HepG2 (cell line): ENCODE data around the gene ZC3H8. TPM values are rescaled to one million over a fixed set of nuclear protein-coding genes. Genes with fewer than 3 reads are reported as not detected.

Experiments
- ATAC-seq: fragments of 200-7000 bp; cut with Tn5 transposase; 3 replicates; pipeline ENCODE4 v1.9.1; 2020; ENCODE audit warnings: mild to moderate bottlenecking, moderate library complexity
- BruUV-seq: library from RNA; stranded (reverse); fragments of 400-500 nt; replicated peaks from 2 replicates; lab custom pipeline; 2021; lab: Mats Ljungman, UMichigan
- CTCF ChIA-PET: fragments of 300-600 bp; formaldehyde crosslinking; extraction: SDS; loops from one replicate; lab custom pipeline; 2021; ENCODE audit warnings: low total read pairs, inconsistent platforms, low intra/inter-chr PET ratio; lab: Yijun Ruan, JAX
- POLR2A ChIA-PET: fragments of 350-600 bp; sonication (Branson Sonifier 250); formaldehyde crosslinking; loops from one replicate; lab custom pipeline; 2020; ENCODE audit warnings: antibody characterized with exemption, inconsistent platforms; lab: Yijun Ruan, JAX
- DNase-seq: peaks from one replicate; pipeline ENCODE4 v3.0.0-alpha.2; 2015; ENCODE audit warnings: low spot score
- FAIRE-seq: peaks from 3 replicates; lab custom pipeline; 2011; peaks lifted over from hg19 to GRCh38; lab: Jason Lieb, UNC
- H2AFZ ChIP-seq: one replicate; pipeline ENCODE4 v1.6.1; 2011; ENCODE audit warnings: low read length, inconsistent platforms
- H3K27ac ChIP-seq: fragments of 300-600 bp; 3 replicates; pipeline ENCODE4 v1.8.0; 2011; ENCODE audit warnings: mixed run types, mild to moderate bottlenecking, mixed read lengths, low read length, inconsistent platforms; ENCODE audit not compliant: insufficient read depth; ENCODE audit errors: extremely low read length
- H3K27me3 ChIP-seq, 2 experiments: fragments of 200-600 bp in 1 of 2; 2 replicates in 1 of 2; 3 replicates in 1 of 2; pipeline versions ENCODE4 v1.6.0 to v1.8.0; 2011; ENCODE audit warnings: low read length in 2 of 2, mild to moderate bottlenecking in 2 of 2, moderate library complexity in 2 of 2, inconsistent platforms in 1 of 2; ENCODE audit not compliant: insufficient read depth in 2 of 2, control insufficient read depth in 1 of 2
- H3K36me3 ChIP-seq, 2 experiments: fragments of 200-600 bp in 1 of 2; replicated peaks in 1 of 2; 2 replicates in 1 of 2; 3 replicates in 1 of 2; pipeline versions ENCODE4 v1.5.1 to v1.8.0; 2011; ENCODE audit warnings: low read length in 2 of 2, inconsistent platforms in 1 of 2; ENCODE audit not compliant: insufficient read depth in 2 of 2, control insufficient read depth in 1 of 2
- H3K4me1 ChIP-seq: 2 replicates; pipeline ENCODE4 v1.5.1; 2012; ENCODE audit warnings: low read length, inconsistent platforms; ENCODE audit not compliant: insufficient read depth
- H3K4me2 ChIP-seq: 2 replicates; pipeline ENCODE4 v1.6.0; 2011; ENCODE audit warnings: low read depth, low read length, inconsistent platforms
- H3K4me3 ChIP-seq, 3 experiments: fragments of 200-600 bp in 1 of 3; sonication (generic), shearing (Covaris generic) in 1 of 3; replicated peaks in 1 of 3; 2 replicates each; pipeline ENCODE4 v1.5.1; 2011 to 2016; ENCODE audit warnings: low read length in 3 of 3, inconsistent platforms in 2 of 3, low read depth in 2 of 3, mild to moderate bottlenecking in 2 of 3, control low read depth in 1 of 3, mixed read lengths in 1 of 3; ENCODE audit not compliant: insufficient read depth in 1 of 3
- H3K79me2 ChIP-seq: one replicate; pipeline ENCODE4 v1.6.1; 2011; ENCODE audit warnings: low read length, inconsistent platforms; ENCODE audit not compliant: insufficient read depth
- H3K9ac ChIP-seq: 2 replicates; pipeline ENCODE4 v1.6.0; 2011; ENCODE audit warnings: mild to moderate bottlenecking, low read depth, low read length, inconsistent platforms; ENCODE audit not compliant: insufficient read depth
- H3K9me3 ChIP-seq: 2 replicates; pipeline ENCODE4 v1.5.1; 2012; ENCODE audit warnings: mild to moderate bottlenecking, low read length
- H4K20me1 ChIP-seq: 2 replicates; pipeline ENCODE4 v1.6.0; 2011; ENCODE audit warnings: inconsistent platforms, mild to moderate bottlenecking, low read length, moderate library complexity; ENCODE audit not compliant: insufficient read depth
- ARNT ChIP-seq: fragments of 450-650 bp; IDR thresholded peaks from 2 replicates; pipeline ENCODE4 v1.6.1; 2017
- ATF4 ChIP-seq, 2 experiments: fragments of 450-650 bp in 1 of 2; sonication (generic) in 1 of 2; formaldehyde crosslinking; IDR thresholded peaks; 2 replicates each; pipeline versions ENCODE4 v1.5.0 to v1.8.0; 2020 to 2022; ENCODE audit warnings: mild to moderate bottlenecking in 1 of 2, missing genetic modification reagents in 1 of 2
- CCDC6 ChIP-seq: sonication (generic); formaldehyde crosslinking; IDR thresholded peaks from 2 replicates; pipeline ENCODE4 v1.8.1; 2022; ENCODE audit warnings: mild to moderate bottlenecking, missing genetic modification reagents, moderate library complexity
- EED ChIP-seq: sonication (generic); formaldehyde crosslinking; IDR thresholded peaks from 2 replicates; pipeline ENCODE4 v1.5.0; 2020; ENCODE audit warnings: mild to moderate bottlenecking, missing genetic modification reagents
- MTF1 ChIP-seq: sonication (generic); formaldehyde crosslinking; IDR thresholded peaks from 2 replicates; pipeline ENCODE4 v1.5.0; 2020; ENCODE audit warnings: missing genetic modification reagents
- PAWR ChIP-seq: sonication (generic); formaldehyde crosslinking; IDR thresholded peaks from 2 replicates; pipeline ENCODE4 v1.4.0; 2020; ENCODE audit warnings: missing genetic modification reagents, mild to moderate bottlenecking, borderline replicate concordance
- SMAD9 ChIP-seq: sonication (generic); formaldehyde crosslinking; IDR thresholded peaks from 2 replicates; pipeline ENCODE4 v1.5.1; 2020; ENCODE audit warnings: mild to moderate bottlenecking, missing genetic modification reagents
- ZFYVE20 ChIP-seq: sonication (generic); formaldehyde crosslinking; IDR thresholded peaks from 2 replicates; pipeline ENCODE4 v1.8.0; 2023; ENCODE audit warnings: low read depth, mild to moderate bottlenecking, moderate library complexity, missing genetic modification reagents, borderline replicate concordance
- ZNF572 ChIP-seq: sonication (generic); formaldehyde crosslinking; IDR thresholded peaks from 2 replicates; pipeline ENCODE4 v1.5.1; 2020; ENCODE audit warnings: mild to moderate bottlenecking, missing genetic modification reagents
- WGBS: methylation state at CpG from one replicate; pipeline ENCODE4 v1.1.6; 2017; ENCODE audit warnings: low lambda C conversion rate; 5-methylcytosine and 5-hydroxymethylcytosine counted together
- in situ Hi-C: cut with HindIII; loops from 2 replicates; pipeline ENCODE4 v1.10.0; 2017; ENCODE audit warnings: low pct_unique_long_range_greater_than_20kb; ENCODE audit not compliant: extremely low pct_ligation_motif_present
- intact Hi-C: fragments of 100-400 bp; cut with micrococcal nuclease; formaldehyde crosslinking; loops from one replicate; pipeline ENCODE4 v1.10.0; 2022; ENCODE audit not compliant: unreplicated experiment
- polyA plus RNA-seq, 8 experiments: library from polyadenylated mRNA; depleted of rRNA in 3 of 8; stranded (reverse) in 7 of 8; unstranded in 1 of 8; fragments of >200 nt; fragmentation: Illumina TruSeq in 4 of 8; extraction: Trizol in 4 of 8; gene quantifications; 2 replicates each; pipeline versions ENCODE4 v1.2.1 to v1.2.3, GENCODE V29; 2011 to 2016; ENCODE audit warnings: low read depth in 4 of 8, missing spikeins in 1 of 8, mixed read lengths in 1 of 8; ENCODE audit not compliant: insufficient read depth in 1 of 8
- total RNA-seq, 5 experiments: library from RNA; depleted of rRNA; stranded (reverse); fragments of >200 nt; fragmentation: Illumina TruSeq; extraction: Trizol; gene quantifications; 2 replicates each; pipeline ENCODE4 v1.2.3, GENCODE V29; 2016; ENCODE audit warnings: low read depth in 1 of 5
- TF ChIP-seq, protein P1 (sequence below): IDR thresholded peaks from 2 replicates; pipeline ENCODE4 v1.6.1; 2016; ENCODE audit warnings: low read depth

The ZC3H8 gene
- total and polyA plus RNA-seq, 2 of the 13 experiments (the other 11 are each of a cell fraction or from before 2014, with no cell fraction given): 4.5 to 17.0 TPM

DNA sequence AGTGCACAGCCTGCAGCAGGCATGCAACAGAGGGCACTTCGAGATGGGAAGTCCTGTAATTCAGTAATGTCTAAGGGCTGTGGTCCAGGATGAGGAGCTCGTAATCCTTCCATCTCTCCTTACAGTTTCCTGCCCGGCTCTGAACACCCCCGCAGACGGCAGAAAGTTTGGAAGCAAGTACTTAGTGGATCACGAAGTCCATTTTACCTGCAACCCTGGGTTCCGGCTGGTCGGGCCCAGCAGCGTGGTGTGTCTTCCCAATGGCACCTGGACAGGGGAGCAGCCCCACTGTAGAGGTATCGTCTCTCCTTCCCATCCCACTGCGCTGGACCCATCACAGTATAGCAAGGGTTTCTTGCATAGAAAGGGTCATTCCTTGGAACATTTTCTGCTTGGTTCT is 90.0 kb downstream of the ZC3H8 start:
- FAIRE-seq: no peak
- Histone ChIP-seq H4K20me1 (no peaks in the 10 kb centered on the region), H3K4me1 (peaks cover 37% of the 10 kb centered on the region), H3K36me3 (no peaks in the 10 kb centered on the region), H3K9ac (no peak overlapping the region), H3K27ac (no peak overlapping the region)
- ATAC-seq: no peak
- DNase-seq: no peak
- intact Hi-C loops (no loop called here), in situ Hi-C loops (no loop called here)
- CTCF ChIA-PET: no interaction called here
- no peak for TF ChIP-seq ZFYVE20
- no peak for TF ChIP-seq ARNT
- TF ChIP-seq ATF4 (CRISPR knock-in tag; IDR thresholded peaks at IDR 0.05): no peak
- TF ChIP-seq CCDC6 (CRISPR knock-in tag): no peak
- no peak for TF ChIP-seq MTF1 (CRISPR knock-in tag)
- TF ChIP-seq SMAD9: no peak
- TF ChIP-seq, protein P1, sequence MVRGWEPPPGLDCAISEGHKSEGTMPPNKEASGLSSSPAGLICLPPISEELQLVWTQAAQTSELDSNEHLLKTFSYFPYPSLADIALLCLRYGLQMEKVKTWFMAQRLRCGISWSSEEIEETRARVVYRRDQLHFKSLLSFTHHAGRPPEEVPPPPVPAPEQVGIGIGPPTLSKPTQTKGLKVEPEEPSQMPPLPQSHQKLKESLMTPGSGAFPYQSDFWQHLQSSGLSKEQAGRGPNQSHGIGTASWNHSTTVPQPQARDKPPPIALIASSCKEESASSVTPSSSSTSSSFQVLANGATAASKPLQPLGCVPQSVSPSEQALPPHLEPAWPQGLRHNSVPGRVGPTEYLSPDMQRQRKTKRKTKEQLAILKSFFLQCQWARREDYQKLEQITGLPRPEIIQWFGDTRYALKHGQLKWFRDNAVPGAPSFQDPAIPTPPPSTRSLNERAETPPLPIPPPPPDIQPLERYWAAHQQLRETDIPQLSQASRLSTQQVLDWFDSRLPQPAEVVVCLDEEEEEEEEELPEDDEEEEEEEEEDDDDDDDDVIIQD (CRISPR knock-in tag): no peak
- no peak for TF ChIP-seq ZNF572 (CRISPR knock-in tag)
- no peak for TF ChIP-seq EED (CRISPR knock-in tag)
- no peak for TF ChIP-seq PAWR (CRISPR knock-in tag)
- TF ChIP-seq, all 625 proteins: peak for 0
- H2AFZ ChIP-seq: no peak overlapping the region
- WGBS: 76% methylated on average over 8 of the region's 11 CpGs
- H3K4me2 ChIP-seq: no peak overlapping the region
- no peaks in the 10 kb centered on the region for H3K79me2 ChIP-seq
- POLR2A ChIA-PET: no interaction called here
- H3K27me3 ChIP-seq: no peaks in the 10 kb centered on the region; a peak in 1 of 5 replicates
- no peaks in the 10 kb centered on the region for H3K9me3 ChIP-seq
- no peak overlapping the region for H3K4me3 ChIP-seq
- no TSS peak for BruUV-seq
